WTC11 (cell line): ENCODE measurements around the gene NECAB3. TPM values are rescaled to one million over a fixed set of nuclear protein-coding genes. Genes with fewer than 3 reads are reported as not detected.

Experiments used
- ATAC-seq: fragments of 200-7000 bp; cut with Tn5 transposase; 2 replicates; pipeline ENCODE4 v1.10.0; 2021; ENCODE audit warnings: mild to moderate bottlenecking, moderate library complexity
- CTCF ChIA-PET: fragments of 300-600 bp; sonication (Branson Sonifier 250); formaldehyde crosslinking; loops from one replicate; lab custom pipeline; 2021; ENCODE audit warnings: antibody characterized with exemption; lab: Charles Lee
- POLR2A ChIA-PET: fragments of 350-600 bp; sonication (Branson Sonifier 250); formaldehyde crosslinking; loops from one replicate; lab custom pipeline; 2021; ENCODE audit warnings: antibody characterized with exemption; lab: Charles Lee
- DNase-seq: peaks from one replicate; pipeline ENCODE4 v3.0.0; 2021; ENCODE audit warnings: low spot score
- H3K27ac Mint-ChIP-seq: 2 replicates; pipeline ENCODE4 v1.8.0; 2021; ENCODE audit warnings: mixed read lengths
- H3K27me3 Mint-ChIP-seq: 2 replicates; pipeline ENCODE4 v1.8.0; 2021; ENCODE audit warnings: low read depth, mild to moderate bottlenecking, moderate library complexity, mixed read lengths
- H3K36me3 Mint-ChIP-seq: 2 replicates; pipeline ENCODE4 v1.8.0; 2021; ENCODE audit warnings: mixed read lengths
- H3K4me1 Mint-ChIP-seq: 2 replicates; pipeline ENCODE4 v1.8.0; 2022; ENCODE audit warnings: mixed read lengths
- H3K4me3 Mint-ChIP-seq: 2 replicates; pipeline ENCODE4 v1.8.0; 2021; ENCODE audit warnings: mild to moderate bottlenecking, moderate library complexity, mixed read lengths
- H3K9me3 Mint-ChIP-seq: 2 replicates; pipeline ENCODE4 v1.8.0; 2021; ENCODE audit warnings: mixed read lengths
- ATF1 ChIP-seq: sonication (generic); formaldehyde crosslinking; IDR thresholded peaks from 2 replicates; pipeline ENCODE4 v1.8.1; 2023; ENCODE audit warnings: mild to moderate bottlenecking, moderate library complexity, missing genetic modification reagents
- CBFB ChIP-seq: sonication (generic); formaldehyde crosslinking; IDR thresholded peaks from 2 replicates; pipeline ENCODE4 v1.8.1; 2022; ENCODE audit warnings: mild to moderate bottlenecking, low read depth, missing genetic modification reagents
- FOXJ3 ChIP-seq: sonication (generic); formaldehyde crosslinking; IDR thresholded peaks from 2 replicates; pipeline ENCODE4 v1.9.0; 2021; ENCODE audit warnings: missing genetic modification reagents, mild to moderate bottlenecking, borderline replicate concordance
- IRF2 ChIP-seq: sonication (generic); formaldehyde crosslinking; IDR thresholded peaks from 2 replicates; pipeline ENCODE4 v1.8.0; 2022; ENCODE audit warnings: low read depth, missing genetic modification reagents, borderline replicate concordance
- MXD4 ChIP-seq: fragments of 250-450 bp; sonication (Bioruptor Pico); IDR thresholded peaks from 2 replicates; pipeline ENCODE4 v1.8.0; 2021; ENCODE audit warnings: mild to moderate bottlenecking, moderate library complexity, borderline replicate concordance
- MYBL2 ChIP-seq: sonication (generic); formaldehyde crosslinking; IDR thresholded peaks from 2 replicates; pipeline ENCODE4 v1.8.1; 2023; ENCODE audit warnings: mild to moderate bottlenecking, moderate library complexity, missing genetic modification reagents
- NFATC4 ChIP-seq: fragments of 250-450 bp; sonication (Bioruptor Pico); IDR thresholded peaks from 2 replicates; pipeline ENCODE4 v1.9.0; 2021; ENCODE audit warnings: mild to moderate bottlenecking
- NFYB ChIP-seq: sonication (generic); formaldehyde crosslinking; conservative IDR thresholded peaks from 2 replicates; pipeline ENCODE4 v1.8.0; 2022; ENCODE audit warnings: low read depth, missing genetic modification reagents
- NR3C1 ChIP-seq: sonication (generic); formaldehyde crosslinking; conservative IDR thresholded peaks from 2 replicates; pipeline ENCODE4 v1.8.1; 2023; ENCODE audit warnings: low read depth, mild to moderate bottlenecking, missing genetic modification reagents
- OVOL2 ChIP-seq: fragments of 250-450 bp; sonication (Bioruptor Pico); IDR thresholded peaks from 2 replicates; pipeline ENCODE4 v1.9.0; 2021; ENCODE audit warnings: mild to moderate bottlenecking, borderline replicate concordance
- SMAD3 ChIP-seq: sonication (generic); formaldehyde crosslinking; IDR thresholded peaks from 2 replicates; pipeline ENCODE4 v1.8.0; 2022; ENCODE audit warnings: missing genetic modification reagents, mild to moderate bottlenecking, borderline replicate concordance
- TEAD4 ChIP-seq: sonication (generic); formaldehyde crosslinking; IDR thresholded peaks from 2 replicates; pipeline ENCODE4 v1.8.0; 2022; ENCODE audit warnings: mild to moderate bottlenecking, missing genetic modification reagents
- ZNF416 ChIP-seq: fragments of 250-450 bp; sonication (Bioruptor Pico); IDR thresholded peaks from 2 replicates; pipeline ENCODE4 v1.9.0; 2021; ENCODE audit warnings: mild to moderate bottlenecking, inconsistent platforms
- ZNF671 ChIP-seq: fragments of 250-450 bp; sonication (Bioruptor Pico); IDR thresholded peaks from 2 replicates; pipeline ENCODE4 v1.8.0; 2021; ENCODE audit warnings: mild to moderate bottlenecking
- total RNA-seq: library from RNA; stranded (reverse); gene quantifications from 3 replicates; pipeline ENCODE4 v1.2.3, GENCODE V29; 2021
- TF ChIP-seq, protein P1 (sequence below): fragments of 250-450 bp; sonication (Bioruptor Pico); IDR thresholded peaks from 2 replicates; pipeline ENCODE4 v1.8.0; 2021; ENCODE audit warnings: mild to moderate bottlenecking
- TF ChIP-seq, protein P2 (sequence below): sonication (generic); formaldehyde crosslinking; IDR thresholded peaks from 2 replicates; pipeline ENCODE4 v1.8.0; 2022; ENCODE audit warnings: mild to moderate bottlenecking, missing genetic modification reagents
- TF ChIP-seq, protein P3 (sequence below): sonication (generic); formaldehyde crosslinking; IDR thresholded peaks from 2 replicates; pipeline ENCODE4 v1.8.1; 2022; ENCODE audit warnings: low read depth, mild to moderate bottlenecking, moderate library complexity, missing genetic modification reagents, borderline replicate concordance
- TF ChIP-seq, protein P4 (sequence below): sonication (generic); formaldehyde crosslinking; IDR thresholded peaks from 2 replicates; pipeline ENCODE4 v1.8.1; 2023; ENCODE audit warnings: mild to moderate bottlenecking, missing genetic modification reagents
- TF ChIP-seq, protein P5 (sequence below): sonication (generic); formaldehyde crosslinking; IDR thresholded peaks from 2 replicates; pipeline ENCODE4 v1.8.1; 2023; ENCODE audit warnings: mild to moderate bottlenecking, moderate library complexity, missing genetic modification reagents
- TF ChIP-seq, protein P6 (sequence below): fragments of 250-450 bp; sonication (Bioruptor Pico); IDR thresholded peaks from 2 replicates; pipeline ENCODE4 v1.9.0; 2021; ENCODE audit warnings: mild to moderate bottlenecking
- TF ChIP-seq, protein P7 (sequence below): sonication (generic); formaldehyde crosslinking; IDR thresholded peaks from 2 replicates; pipeline ENCODE4 v1.8.0; 2022; ENCODE audit warnings: mild to moderate bottlenecking, missing genetic modification reagents

NECAB3 gene
- total RNA-seq, 1 experiment from 2014 or later = 38.0 TPM

DNA sequence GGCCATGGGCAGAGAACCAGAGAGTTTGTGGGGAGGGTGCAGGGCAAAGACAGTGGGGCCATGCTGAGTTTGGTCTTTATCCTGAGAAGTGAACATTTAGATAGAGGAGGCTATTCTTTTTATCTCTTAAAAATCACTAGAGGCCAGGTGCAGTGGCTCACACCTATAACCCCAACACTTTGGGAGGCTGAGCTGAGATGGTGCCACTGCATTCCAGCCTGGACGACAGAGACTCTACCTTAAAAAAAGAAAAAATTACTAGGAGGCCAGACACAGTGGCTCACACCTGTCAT is 37.2 kb upstream of the NECAB3 start:
- no peaks in the 10 kb centered on the region for H3K9me3 Mint-ChIP-seq
- TF ChIP-seq NFATC4 (CRISPR knock-in tag) (no peak), MXD4 (CRISPR knock-in tag) (no peak), MYBL2 (no peak), ZNF671 (no peak), NR3C1 (no peak), NFYB (no peak), SMAD3 (CRISPR knock-in tag) (no peak)
- TF ChIP-seq, protein P1, sequence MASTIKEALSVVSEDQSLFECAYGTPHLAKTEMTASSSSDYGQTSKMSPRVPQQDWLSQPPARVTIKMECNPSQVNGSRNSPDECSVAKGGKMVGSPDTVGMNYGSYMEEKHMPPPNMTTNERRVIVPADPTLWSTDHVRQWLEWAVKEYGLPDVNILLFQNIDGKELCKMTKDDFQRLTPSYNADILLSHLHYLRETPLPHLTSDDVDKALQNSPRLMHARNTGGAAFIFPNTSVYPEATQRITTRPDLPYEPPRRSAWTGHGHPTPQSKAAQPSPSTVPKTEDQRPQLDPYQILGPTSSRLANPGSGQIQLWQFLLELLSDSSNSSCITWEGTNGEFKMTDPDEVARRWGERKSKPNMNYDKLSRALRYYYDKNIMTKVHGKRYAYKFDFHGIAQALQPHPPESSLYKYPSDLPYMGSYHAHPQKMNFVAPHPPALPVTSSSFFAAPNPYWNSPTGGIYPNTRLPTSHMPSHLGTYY (CRISPR knock-in tag) = no peak
- TF ChIP-seq, protein P2, sequence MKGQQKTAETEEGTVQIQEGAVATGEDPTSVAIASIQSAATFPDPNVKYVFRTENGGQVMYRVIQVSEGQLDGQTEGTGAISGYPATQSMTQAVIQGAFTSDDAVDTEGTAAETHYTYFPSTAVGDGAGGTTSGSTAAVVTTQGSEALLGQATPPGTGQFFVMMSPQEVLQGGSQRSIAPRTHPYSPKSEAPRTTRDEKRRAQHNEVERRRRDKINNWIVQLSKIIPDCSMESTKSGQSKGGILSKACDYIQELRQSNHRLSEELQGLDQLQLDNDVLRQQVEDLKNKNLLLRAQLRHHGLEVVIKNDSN (CRISPR knock-in tag) = no peak
- CTCF ChIA-PET = no interaction called here
- no peaks in the 10 kb centered on the region for H3K36me3 Mint-ChIP-seq
- H3K27me3 Mint-ChIP-seq = no peaks in the 10 kb centered on the region; the same call in 1 of the 2 replicates
- DNase-seq = no peak
- peak overlapping the region; percentile 40 for H3K27ac Mint-ChIP-seq
- ATAC-seq = no peak
- no peak overlapping the region for H3K4me3 Mint-ChIP-seq
- POLR2A ChIA-PET = no interaction called here
- peaks cover 10% of the 10 kb centered on the region for H3K4me1 Mint-ChIP-seq

DNA sequence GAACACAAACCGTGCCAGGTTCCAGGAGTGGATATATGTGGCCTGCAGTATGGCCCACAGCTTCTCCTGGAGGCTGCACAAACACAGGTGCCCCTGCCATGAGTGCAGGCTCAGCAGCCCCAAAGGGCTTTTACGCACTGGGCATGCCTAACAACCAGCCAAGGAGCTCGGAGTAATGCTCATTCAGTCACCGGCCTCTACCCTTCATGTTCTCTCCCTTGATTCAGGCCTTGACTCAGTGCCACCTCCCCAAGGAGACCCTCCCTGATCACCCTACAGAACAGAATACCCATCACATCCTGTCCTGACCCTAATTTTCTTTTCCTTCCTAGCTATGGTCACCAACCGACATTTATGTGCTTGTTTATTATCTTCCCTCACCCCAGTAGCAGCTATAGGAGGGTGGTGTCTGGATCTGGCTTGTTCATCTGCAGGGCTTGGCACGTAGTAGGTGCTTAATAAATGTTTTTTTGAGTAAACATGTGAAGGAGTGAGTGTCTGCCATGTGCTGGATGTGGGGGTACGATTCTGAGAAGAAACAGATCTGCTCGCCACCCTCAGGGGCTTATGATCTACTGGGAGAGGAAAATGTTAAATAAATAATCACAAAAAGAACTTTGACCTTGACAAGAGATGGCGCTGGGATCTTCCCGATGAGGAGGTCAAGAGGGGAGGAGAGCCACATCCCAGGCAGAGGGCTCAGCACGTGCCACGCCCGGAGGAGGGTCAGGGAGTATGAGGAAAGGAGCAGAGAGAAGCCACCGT is 36.6 kb upstream of the NECAB3 start:
- Mint-ChIP-seq H3K9me3 (no peaks in the 10 kb centered on the region), H3K36me3 (no peaks in the 10 kb centered on the region), H3K4me3 (no peak overlapping the region), H3K27ac (peak overlapping the region; percentile 40), H3K27me3 (no peaks in the 10 kb centered on the region), H3K4me1 (peaks cover 10% of the 10 kb centered on the region)
- CTCF ChIA-PET = no interaction called here
- DNase-seq (no peak), ATAC-seq (no peak)
- TF ChIP-seq OVOL2 (CRISPR knock-in tag) = no peak
- no peak for TF ChIP-seq CBFB
- TF ChIP-seq IRF2 = no peak
- POLR2A ChIA-PET = no interaction called here

DNA sequence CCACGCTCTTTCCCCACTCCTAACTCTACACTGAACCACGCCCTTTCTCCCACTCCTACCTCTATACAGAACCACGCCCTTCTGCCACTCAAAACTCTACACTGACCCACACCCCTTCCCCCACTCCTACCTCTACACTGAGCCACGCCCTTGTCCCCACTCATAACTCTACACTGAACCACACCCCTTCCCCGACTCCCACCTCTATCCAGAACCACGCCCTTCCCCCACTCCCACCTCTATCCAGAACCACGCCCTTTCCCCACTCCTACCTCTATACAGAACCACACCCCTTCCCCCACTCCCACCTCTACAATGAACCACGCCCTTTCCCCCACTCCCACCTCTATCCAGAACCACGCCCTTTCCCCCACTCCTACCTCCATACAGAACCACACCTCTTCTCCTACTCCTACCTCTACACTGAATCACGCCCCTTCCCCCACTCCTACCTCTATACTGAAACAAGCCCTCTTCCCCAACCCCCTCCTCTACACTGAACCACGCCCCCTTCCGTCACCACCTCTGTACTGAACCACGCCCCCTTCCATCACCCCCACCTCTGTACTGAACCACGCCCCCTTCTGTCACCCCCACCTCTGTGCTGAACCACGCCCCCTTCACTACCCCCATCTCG is 35.8 kb upstream of the NECAB3 start:
- Mint-ChIP-seq H3K36me3 (no peaks in the 10 kb centered on the region), H3K27me3 (no peaks in the 10 kb centered on the region), H3K4me3 (no peak overlapping the region), H3K9me3 (no peaks in the 10 kb centered on the region), H3K4me1 (peaks cover 10% of the 10 kb centered on the region), H3K27ac (no peak overlapping the region)
- peak; percentile 47 for DNase-seq
- ATAC-seq = peak; percentile 81
- ChIA-PET CTCF (no interaction called here), POLR2A (no interaction called here)
- TF ChIP-seq FOXJ3 (CRISPR knock-in tag) = no peak
- TF ChIP-seq, protein P3, sequence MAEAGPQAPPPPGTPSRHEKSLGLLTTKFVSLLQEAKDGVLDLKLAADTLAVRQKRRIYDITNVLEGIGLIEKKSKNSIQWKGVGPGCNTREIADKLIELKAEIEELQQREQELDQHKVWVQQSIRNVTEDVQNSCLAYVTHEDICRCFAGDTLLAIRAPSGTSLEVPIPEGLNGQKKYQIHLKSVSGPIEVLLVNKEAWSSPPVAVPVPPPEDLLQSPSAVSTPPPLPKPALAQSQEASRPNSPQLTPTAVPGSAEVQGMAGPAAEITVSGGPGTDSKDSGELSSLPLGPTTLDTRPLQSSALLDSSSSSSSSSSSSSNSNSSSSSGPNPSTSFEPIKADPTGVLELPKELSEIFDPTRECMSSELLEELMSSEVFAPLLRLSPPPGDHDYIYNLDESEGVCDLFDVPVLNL = no peak
- TF ChIP-seq, protein P4, sequence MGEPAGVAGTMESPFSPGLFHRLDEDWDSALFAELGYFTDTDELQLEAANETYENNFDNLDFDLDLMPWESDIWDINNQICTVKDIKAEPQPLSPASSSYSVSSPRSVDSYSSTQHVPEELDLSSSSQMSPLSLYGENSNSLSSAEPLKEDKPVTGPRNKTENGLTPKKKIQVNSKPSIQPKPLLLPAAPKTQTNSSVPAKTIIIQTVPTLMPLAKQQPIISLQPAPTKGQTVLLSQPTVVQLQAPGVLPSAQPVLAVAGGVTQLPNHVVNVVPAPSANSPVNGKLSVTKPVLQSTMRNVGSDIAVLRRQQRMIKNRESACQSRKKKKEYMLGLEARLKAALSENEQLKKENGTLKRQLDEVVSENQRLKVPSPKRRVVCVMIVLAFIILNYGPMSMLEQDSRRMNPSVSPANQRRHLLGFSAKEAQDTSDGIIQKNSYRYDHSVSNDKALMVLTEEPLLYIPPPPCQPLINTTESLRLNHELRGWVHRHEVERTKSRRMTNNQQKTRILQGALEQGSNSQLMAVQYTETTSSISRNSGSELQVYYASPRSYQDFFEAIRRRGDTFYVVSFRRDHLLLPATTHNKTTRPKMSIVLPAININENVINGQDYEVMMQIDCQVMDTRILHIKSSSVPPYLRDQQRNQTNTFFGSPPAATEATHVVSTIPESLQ (CRISPR knock-in tag) = no peak
- no peak for TF ChIP-seq IRF2
- no peak for TF ChIP-seq ATF1 (CRISPR knock-in tag)
- TF ChIP-seq, protein P5, sequence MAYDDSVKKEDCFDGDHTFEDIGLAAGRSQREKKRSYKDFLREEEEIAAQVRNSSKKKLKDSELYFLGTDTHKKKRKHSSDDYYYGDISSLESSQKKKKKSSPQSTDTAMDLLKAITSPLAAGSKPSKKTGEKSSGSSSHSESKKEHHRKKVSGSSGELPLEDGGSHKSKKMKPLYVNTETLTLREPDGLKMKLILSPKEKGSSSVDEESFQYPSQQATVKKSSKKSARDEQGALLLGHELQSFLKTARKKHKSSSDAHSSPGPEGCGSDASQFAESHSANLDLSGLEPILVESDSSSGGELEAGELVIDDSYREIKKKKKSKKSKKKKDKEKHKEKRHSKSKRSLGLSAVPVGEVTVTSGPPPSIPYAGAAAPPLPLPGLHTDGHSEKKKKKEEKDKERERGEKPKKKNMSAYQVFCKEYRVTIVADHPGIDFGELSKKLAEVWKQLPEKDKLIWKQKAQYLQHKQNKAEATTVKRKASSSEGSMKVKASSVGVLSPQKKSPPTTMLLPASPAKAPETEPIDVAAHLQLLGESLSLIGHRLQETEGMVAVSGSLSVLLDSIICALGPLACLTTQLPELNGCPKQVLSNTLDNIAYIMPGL (CRISPR knock-in tag) = no peak
- no peak for TF ChIP-seq MYBL2
- TF ChIP-seq, protein P6, sequence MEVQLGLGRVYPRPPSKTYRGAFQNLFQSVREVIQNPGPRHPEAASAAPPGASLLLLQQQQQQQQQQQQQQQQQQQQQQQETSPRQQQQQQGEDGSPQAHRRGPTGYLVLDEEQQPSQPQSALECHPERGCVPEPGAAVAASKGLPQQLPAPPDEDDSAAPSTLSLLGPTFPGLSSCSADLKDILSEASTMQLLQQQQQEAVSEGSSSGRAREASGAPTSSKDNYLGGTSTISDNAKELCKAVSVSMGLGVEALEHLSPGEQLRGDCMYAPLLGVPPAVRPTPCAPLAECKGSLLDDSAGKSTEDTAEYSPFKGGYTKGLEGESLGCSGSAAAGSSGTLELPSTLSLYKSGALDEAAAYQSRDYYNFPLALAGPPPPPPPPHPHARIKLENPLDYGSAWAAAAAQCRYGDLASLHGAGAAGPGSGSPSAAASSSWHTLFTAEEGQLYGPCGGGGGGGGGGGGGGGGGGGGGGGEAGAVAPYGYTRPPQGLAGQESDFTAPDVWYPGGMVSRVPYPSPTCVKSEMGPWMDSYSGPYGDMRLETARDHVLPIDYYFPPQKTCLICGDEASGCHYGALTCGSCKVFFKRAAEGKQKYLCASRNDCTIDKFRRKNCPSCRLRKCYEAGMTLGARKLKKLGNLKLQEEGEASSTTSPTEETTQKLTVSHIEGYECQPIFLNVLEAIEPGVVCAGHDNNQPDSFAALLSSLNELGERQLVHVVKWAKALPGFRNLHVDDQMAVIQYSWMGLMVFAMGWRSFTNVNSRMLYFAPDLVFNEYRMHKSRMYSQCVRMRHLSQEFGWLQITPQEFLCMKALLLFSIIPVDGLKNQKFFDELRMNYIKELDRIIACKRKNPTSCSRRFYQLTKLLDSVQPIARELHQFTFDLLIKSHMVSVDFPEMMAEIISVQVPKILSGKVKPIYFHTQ (CRISPR knock-in tag) = no peak
- no peak for TF ChIP-seq ZNF416 (CRISPR knock-in tag)
- TF ChIP-seq MXD4 (CRISPR knock-in tag) = no peak
- TF ChIP-seq, protein P7, sequence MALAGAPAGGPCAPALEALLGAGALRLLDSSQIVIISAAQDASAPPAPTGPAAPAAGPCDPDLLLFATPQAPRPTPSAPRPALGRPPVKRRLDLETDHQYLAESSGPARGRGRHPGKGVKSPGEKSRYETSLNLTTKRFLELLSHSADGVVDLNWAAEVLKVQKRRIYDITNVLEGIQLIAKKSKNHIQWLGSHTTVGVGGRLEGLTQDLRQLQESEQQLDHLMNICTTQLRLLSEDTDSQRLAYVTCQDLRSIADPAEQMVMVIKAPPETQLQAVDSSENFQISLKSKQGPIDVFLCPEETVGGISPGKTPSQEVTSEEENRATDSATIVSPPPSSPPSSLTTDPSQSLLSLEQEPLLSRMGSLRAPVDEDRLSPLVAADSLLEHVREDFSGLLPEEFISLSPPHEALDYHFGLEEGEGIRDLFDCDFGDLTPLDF (CRISPR knock-in tag) = no peak
- TF ChIP-seq SMAD3 (CRISPR knock-in tag) = no peak
- TF ChIP-seq TEAD4 (CRISPR knock-in tag) = no peak
